NCI-H2081 treated with DMSO at 0.1 percent for 48 hours (cell line): Measurements from ENCODE around the gene SCAANT1.

ENCODE experiments used
- DNase-seq: peaks from one replicate; lab custom pipeline; 2025; lab: John Stamatoyannopoulos, UW

The SCAANT1 gene

DNA sequence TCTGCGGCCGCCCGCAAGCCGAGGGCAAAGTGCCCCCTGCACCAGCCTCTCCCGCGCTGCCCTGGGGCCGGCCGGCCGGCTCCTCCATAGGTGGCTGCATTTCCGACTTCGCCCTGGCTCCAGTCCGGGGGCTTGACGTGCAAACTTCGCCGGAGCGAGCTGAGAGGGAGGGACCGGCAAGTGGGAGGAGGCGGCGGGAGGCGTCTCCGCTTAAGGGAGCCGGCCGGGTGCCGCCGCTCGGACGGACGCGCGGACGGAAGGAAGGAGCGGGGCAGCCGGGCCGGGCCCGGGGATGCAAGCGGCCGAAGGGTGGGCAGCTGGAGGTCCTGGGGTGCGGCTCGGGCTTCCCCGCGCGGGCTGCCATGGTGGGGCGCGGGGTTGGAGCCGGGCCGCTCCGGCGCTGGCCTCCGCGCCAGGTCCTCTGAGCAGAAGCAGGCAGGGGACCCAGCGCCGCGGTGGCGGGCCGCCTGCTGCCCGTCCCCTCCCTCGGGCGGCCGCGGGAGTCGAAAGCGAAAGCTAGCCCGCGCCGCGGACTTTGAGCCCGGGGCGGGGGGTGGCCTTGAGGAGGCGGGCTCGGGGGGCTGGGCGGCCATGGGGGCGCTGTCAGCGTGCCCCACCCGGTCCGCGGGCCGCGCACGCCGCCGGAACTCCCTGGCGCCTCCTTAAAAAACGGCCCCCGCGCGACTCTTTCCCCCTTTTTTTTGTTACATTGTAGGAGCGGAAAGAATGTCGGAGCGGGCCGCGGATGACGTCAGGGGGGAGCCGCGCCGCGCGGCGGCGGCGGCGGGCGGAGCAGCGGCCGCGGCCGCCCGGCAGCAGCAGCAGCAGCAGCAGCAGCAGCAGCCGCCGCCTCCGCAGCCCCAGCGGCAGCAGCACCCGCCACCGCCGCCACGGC lies at the start of gene SCAANT1:
Gene SCAANT1, minus strand, starts transcription at position 511 of the 895 bp plus-strand sequence.
- no peak for DNase-seq

DNA sequence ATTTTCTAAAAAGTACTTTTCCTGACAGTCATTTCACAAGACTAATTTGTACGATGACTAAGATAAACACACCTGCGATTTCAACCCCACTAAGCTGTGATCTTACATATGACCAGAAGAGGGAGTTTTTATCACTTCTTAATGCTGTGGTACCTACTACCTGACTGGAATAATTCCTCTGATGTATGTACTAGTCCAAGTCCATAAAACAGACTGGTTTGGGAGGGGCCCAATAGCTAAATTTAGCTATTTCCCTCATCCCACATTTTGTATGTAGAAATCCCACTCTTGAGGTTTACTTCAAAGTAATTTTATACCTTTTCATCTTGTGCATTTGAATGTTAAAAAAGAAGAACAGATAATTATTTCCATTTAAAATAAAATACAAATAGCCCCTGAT lies 49.7 kb upstream of the SCAANT1 start:
- no peak for DNase-seq

DNA sequence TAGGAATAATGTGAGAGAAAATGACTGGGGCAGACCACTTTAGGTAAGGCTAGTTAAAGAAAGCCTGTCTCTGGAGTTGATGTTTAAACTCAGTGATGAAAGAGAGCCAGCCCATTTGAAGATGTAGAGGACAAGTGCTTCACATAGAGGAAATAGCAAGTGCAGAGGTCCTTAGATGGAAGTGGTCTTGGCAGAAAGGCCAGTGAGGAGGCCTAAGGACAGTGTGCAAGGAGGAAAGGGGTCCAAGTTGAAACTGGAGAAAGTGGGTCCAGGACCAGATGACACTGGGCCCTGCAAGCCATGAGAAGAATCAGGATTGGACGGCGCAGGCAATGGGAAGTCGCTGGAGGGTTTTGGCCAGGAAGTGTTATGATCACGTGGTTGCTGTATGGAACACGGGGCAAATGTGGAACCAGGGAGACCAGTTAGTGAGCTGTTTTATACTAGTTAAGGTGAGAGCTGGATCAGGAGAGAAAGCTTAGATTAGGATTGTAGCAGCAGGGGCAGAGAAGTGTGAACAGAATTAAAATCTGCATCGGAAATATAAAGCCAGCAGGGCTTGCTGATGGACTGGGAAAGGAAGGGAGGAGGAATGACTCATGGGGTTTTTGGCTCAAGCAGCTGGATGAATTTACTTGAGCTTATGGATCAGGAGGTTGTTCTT lies 48.0 kb upstream of the SCAANT1 start:
- no peak for DNase-seq

- DNase-seq = no peak
Observed at GRCh38 chr3:63959146-63959545, 47.0 kb upstream of the SCAANT1 start.

DNA sequence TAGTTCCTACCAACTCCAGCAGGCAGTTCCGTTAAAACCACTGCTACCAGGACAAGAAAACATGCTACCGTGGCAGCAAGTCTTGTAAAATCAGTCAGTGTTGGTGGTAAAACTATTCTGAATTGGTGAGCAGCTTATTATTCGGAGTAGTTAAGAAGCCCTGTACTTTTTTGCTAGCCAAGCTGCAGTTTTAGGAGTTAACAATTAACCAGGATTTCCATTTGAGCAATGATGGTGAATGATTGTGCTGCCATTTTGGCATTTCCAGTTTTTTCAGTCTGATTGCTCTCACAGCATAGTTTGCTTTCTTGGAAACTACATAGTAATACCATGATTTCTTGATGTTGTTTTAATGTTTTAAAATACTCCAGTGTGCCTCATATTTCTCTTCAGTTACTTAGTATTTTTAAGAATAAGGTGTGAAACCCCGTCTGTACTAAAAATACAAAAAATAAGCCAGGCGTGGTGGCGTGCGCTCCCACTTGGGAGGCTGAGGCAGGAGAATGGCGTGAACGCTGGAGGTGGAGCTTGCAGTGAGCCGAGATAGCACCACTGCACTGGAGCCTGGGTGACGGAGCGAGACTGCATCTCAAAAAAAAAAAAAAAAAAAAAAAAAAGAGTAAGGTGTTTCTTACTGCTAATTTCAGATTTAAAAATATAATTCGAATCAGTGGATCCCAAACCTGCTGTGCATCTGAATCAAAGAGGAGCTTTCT lies 43.8 kb upstream of the SCAANT1 start:
- DNase-seq = no peak

- no peak for DNase-seq
Observed at GRCh38 chr3:63955036-63955650, 43.0 kb upstream of the SCAANT1 start.

DNA sequence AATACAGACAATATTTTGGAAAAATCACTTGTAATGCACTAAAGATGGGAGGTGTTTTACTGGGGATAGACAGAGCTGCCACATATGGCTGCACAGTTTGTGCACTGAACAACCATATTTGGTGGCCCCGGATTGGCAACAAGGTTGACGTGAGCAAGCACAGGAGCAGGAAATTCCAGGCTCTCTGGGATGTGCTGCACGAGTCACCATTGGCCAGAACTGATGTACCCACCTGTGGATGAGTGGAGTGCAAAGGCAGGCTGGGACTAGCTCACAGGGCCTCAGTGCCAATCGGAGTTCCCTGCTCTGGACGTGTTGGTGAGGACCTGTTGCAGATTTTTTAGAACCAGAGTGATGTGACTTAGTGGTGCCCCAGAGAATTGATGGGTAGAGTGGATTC lies 42.0 kb upstream of the SCAANT1 start:
- DNase-seq = no peak

- DNase-seq = no peak
Observed at GRCh38 chr3:63952248-63952594, 40.0 kb upstream of the SCAANT1 start.

DNA sequence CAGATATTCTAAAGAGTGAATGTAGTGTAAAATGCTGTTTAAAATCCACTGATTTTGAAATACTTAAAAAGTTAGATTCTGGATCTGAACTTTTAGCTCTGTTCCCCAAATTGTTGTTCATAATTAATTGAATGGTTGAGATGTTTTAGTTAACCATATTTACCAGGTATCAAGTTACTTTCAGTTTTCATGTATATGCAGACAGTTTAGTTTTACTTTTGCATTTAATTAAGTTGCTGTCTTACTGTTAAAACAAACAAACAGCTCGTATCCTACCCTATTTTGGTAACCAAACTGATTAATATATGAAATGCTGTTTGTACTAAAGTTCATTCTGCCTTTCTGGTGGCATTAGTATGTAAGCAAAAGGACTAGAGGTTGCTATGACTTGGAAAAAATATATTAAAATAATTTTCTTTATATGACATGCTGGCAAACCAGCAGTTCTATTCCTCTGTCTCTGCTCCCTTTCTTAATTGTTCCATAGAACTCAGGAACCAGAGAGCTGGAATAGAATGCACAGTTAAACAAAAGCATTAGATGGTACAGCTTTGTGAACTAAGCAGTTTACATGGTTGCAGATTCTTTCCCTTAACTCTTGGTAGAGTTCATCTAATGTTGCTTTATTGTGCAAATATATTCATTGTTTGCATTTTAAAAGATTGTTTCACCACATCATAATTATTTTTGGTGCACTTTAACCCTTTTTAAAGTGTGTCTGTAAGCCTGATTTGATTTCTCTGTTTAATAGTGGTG lies 39.5 kb upstream of the SCAANT1 start:
- DNase-seq = no peak

- no peak for DNase-seq
Observed at GRCh38 chr3:63950698-63951097, 38.5 kb upstream of the SCAANT1 start.

DNA sequence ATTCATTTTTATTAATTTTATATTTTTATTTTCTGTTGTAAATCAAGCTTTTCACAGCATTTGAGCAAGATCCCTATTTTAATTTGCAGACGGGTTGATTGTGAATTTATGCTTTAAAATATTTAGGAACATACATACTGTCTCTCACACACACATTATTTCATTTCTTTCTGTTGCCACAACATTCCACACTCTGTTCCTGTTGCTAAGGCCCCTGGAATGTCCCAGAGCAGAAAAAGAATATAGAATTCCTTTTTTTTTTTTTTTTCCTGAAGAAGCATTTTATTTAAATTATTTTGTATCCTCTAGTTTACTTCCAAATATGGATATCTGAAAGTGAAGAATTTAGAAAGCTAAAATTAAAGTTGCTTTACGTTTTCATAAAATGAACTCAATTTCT lies 36.8 kb upstream of the SCAANT1 start:
- DNase-seq = no peak

GRCh38 chr3:63947594-63947993 lies 35.4 kb upstream of the SCAANT1 start:
- no peak for DNase-seq

GRCh38 chr3:63946753-63947152 lies 34.6 kb upstream of the SCAANT1 start:
- DNase-seq = no peak

DNA sequence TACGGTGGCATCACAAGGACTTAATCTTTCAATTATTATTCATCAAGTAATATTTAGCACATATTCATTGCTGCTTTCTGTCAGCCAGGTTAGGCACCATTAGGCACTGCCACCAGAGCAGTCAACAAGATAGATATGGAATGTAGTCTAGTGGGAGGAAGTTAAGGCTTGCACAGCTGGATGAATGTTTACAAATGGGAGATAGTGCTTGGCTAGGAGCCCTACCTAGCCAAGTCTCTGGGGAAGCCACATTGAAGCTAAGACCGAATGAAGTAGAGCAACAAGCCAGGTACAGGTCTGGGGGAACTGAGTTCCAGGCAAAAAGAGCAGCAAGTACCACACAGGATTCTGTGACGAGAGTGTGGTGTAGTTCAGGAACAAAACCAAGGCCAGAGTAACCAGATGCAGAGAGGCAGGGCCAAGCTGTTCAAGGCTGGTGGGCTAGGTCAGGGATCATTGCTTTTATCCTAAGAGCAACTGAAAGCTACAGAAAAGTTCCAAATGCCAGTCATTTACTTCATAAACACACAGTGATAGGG lies 33.4 kb upstream of the SCAANT1 start:
- no peak for DNase-seq

DNA sequence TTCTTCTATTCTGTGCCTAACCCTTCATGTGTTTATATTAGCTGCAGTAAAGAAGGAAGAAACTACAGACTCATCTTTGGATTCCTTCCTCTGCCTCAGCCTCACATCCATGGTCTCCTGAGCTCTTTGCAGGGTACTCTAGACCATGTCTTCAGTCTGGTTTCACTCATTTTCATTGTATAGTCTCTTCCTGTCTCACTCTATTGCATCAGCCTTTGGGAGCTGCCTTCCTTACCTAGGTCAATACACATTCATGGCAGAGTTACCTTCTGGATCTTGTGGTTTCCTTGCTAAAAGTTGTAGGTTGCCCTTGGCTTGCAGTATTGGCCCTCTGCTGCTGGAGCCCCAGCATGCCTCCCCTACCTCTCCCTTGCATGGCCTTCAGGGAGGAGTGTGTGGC lies 31.5 kb upstream of the SCAANT1 start:
- no peak for DNase-seq

DNA sequence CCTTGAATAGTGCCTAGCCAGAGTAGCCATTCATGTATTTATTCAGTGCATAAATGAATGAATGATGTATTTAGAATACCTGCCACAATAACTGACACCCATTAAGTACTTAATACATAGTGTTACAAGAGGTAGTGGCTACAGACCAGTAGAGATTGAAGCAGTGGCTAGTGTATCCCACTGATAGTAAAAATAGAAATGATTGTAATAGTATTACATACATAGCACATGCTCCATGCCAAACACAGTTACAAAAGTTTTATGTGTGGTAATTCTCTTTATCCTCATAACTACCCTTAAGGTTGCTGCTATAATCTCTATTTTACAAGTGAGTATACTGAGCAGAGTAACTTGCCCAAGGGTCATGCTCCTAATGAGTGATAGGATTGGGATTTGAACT lies 30.3 kb upstream of the SCAANT1 start:
- no peak for DNase-seq

- no peak for DNase-seq
Observed at GRCh38 chr3:63940389-63940757, 28.2 kb upstream of the SCAANT1 start.

DNA sequence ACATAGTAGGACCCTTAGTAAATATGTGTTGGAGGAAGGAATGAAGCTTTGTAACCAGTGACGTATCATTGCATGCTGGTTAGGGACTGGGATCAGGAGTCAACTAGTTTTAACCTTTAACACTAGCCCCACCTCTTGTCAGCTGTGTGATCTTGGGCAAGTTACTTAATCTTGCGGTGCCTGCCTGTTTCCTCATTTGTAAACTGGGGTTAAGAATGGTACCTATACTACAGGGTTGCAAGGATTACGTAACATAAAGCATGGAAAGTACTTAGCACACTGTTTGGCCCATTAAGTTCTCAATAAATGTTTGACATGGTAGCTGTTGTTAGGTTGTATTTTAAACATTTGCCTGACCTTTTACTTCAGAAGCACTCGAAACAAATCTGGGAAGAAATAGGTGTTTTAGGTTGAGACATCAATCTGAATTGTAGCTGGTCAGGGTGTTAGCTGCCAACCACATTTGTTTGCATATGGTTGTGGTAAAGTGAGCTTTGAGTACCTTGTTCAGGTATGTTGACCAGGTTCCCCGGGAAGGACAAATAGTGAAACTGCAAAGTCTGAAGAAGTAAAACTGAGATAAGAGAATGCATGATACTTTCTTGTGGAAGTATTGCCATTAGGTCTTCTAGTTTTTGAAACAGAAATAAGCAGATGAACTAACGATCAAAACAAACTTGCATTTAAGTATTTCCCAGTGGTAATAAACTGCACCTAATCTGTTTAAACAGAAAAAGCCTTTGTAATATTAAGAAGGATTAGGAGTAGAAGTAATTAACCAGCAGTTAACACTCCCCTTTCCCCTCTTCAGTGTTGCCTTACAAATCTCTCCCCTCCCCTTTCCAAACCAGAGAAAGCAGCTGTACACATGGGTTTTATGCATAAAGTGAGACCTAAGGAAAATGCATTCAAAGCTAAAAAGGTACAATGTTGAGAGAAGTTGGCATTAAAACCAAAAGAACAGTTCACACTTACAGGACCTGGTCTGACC lies 25.8 kb upstream of the SCAANT1 start:
- DNase-seq = no peak

- no peak for DNase-seq
Observed at GRCh38 chr3:63936925-63937324, 24.7 kb upstream of the SCAANT1 start.
